HepG2 (cell line): Measurements from ENCODE around the gene ZFP1. TPM values are rescaled to one million over a fixed set of nuclear protein-coding genes. Genes with fewer than 3 reads are reported as not detected.

Experiments
- ATF3 ChIP-seq: sonication (generic); formaldehyde crosslinking; IDR thresholded peaks from 2 replicates; pipeline ENCODE4 v1.4.0; 2020; ENCODE audit warnings: missing genetic modification reagents
- CEBPZ ChIP-seq: IDR thresholded peaks from 2 replicates; pipeline ENCODE4 v1.6.1; 2012; ENCODE audit warnings: low read length, improper control_type of control experiment
- GABPA ChIP-seq, 2 experiments: IDR thresholded peaks; 2 replicates each; pipeline ENCODE4 v1.6.1; 2011 to 2016; ENCODE audit warnings: low read depth in 2 of 2, low read length in 1 of 2, missing biosample characterization in 1 of 2, missing genetic modification characterization in 1 of 2
- GZF1 ChIP-seq: sonication (generic); formaldehyde crosslinking; IDR thresholded peaks from 2 replicates; pipeline ENCODE4 v1.5.1; 2020; ENCODE audit warnings: mild to moderate bottlenecking, missing genetic modification reagents
- HHEX ChIP-seq: IDR thresholded peaks from 2 replicates; pipeline ENCODE4 v1.6.1; 2016; ENCODE audit warnings: control low read depth
- IKZF4 ChIP-seq: sonication (generic); formaldehyde crosslinking; IDR thresholded peaks from 2 replicates; pipeline ENCODE4 v1.5.1; 2020; ENCODE audit warnings: borderline replicate concordance, mild to moderate bottlenecking, low read depth, missing genetic modification reagents; ENCODE audit errors: not compliant biosample characterization
- JUND ChIP-seq: sonication (generic); formaldehyde crosslinking; IDR thresholded peaks from 2 replicates; pipeline ENCODE4 v1.8.0; 2022; ENCODE audit warnings: mild to moderate bottlenecking, missing genetic modification reagents
- KLF15 ChIP-seq: sonication (generic); formaldehyde crosslinking; IDR thresholded peaks from 2 replicates; pipeline ENCODE4 v1.8.1; 2023; ENCODE audit warnings: borderline replicate concordance, mild to moderate bottlenecking, inconsistent platforms, missing genetic modification reagents, mixed read lengths
- KMT2B ChIP-seq: IDR thresholded peaks from 2 replicates; pipeline ENCODE4 v1.6.1; 2016; ENCODE audit warnings: missing genetic modification reagents, missing compliant biosample characterization
- MAF1 ChIP-seq: sonication (generic); formaldehyde crosslinking; IDR thresholded peaks from 2 replicates; pipeline ENCODE4 v1.5.0; 2020; ENCODE audit warnings: missing genetic modification reagents, borderline replicate concordance
- NFATC3 ChIP-seq: sonication (generic); formaldehyde crosslinking; IDR thresholded peaks from 2 replicates; pipeline ENCODE4 v1.5.1; 2020; ENCODE audit warnings: mild to moderate bottlenecking, missing genetic modification reagents
- NFIC ChIP-seq: IDR thresholded peaks from 2 replicates; pipeline ENCODE4 v1.6.1; 2012; ENCODE audit warnings: mild to moderate bottlenecking, low read length, inconsistent platforms
- NKX3-1 ChIP-seq: sonication (generic); formaldehyde crosslinking; IDR thresholded peaks from 2 replicates; pipeline ENCODE4 v1.5.0; 2020; ENCODE audit warnings: missing genetic modification reagents
- RCOR2 ChIP-seq: IDR thresholded peaks from 2 replicates; pipeline ENCODE4 v1.6.1; 2016; ENCODE audit warnings: missing biosample characterization, missing genetic modification reagents
- REL ChIP-seq: sonication (generic); formaldehyde crosslinking; conservative IDR thresholded peaks from 2 replicates; pipeline ENCODE4 v1.8.0; 2022; ENCODE audit warnings: mild to moderate bottlenecking, missing genetic modification reagents, moderate library complexity
- SUZ12 ChIP-seq: fragments of 150-350 bp; IDR thresholded peaks from 2 replicates; pipeline ENCODE4 v1.6.1; 2014; ENCODE audit warnings: low read depth, low read length
- TMF1 ChIP-seq: sonication (generic); formaldehyde crosslinking; IDR thresholded peaks from 2 replicates; pipeline ENCODE4 v1.8.1; 2022; ENCODE audit warnings: low read depth, missing genetic modification reagents
- ZFP36L2 ChIP-seq: sonication (generic); formaldehyde crosslinking; IDR thresholded peaks from 2 replicates; pipeline ENCODE4 v1.4.0; 2020; ENCODE audit warnings: missing genetic modification reagents
- ZFP91 ChIP-seq: sonication (generic); formaldehyde crosslinking; IDR thresholded peaks from 2 replicates; pipeline ENCODE4 v1.9.0; 2022; ENCODE audit warnings: missing genetic modification reagents, mild to moderate bottlenecking, borderline replicate concordance
- ZMYM2 ChIP-seq: sonication (generic); formaldehyde crosslinking; IDR thresholded peaks from 2 replicates; pipeline ENCODE4 v1.8.0; 2022; ENCODE audit warnings: mild to moderate bottlenecking, missing genetic modification reagents
- ZNF362 ChIP-seq: sonication (generic); formaldehyde crosslinking; IDR thresholded peaks from 2 replicates; pipeline ENCODE4 v1.4.0; 2020; ENCODE audit warnings: missing genetic modification reagents, mild to moderate bottlenecking, borderline replicate concordance
- ZNF446 ChIP-seq: sonication (generic); formaldehyde crosslinking; IDR thresholded peaks from 2 replicates; pipeline ENCODE4 v1.5.0; 2020; ENCODE audit warnings: mild to moderate bottlenecking, missing genetic modification reagents
- ZNF580 ChIP-seq: IDR thresholded peaks from 2 replicates; pipeline ENCODE4 v1.6.1; 2016; ENCODE audit warnings: low read depth, borderline replicate concordance
- ZNF589 ChIP-seq: sonication (generic); formaldehyde crosslinking; conservative IDR thresholded peaks from 2 replicates; pipeline ENCODE4 v1.8.0; 2022; ENCODE audit warnings: mild to moderate bottlenecking, moderate library complexity, missing genetic modification reagents
- ZNF891 ChIP-seq: sonication (generic); formaldehyde crosslinking; IDR thresholded peaks from 2 replicates; pipeline ENCODE4 v1.5.0; 2020; ENCODE audit warnings: mild to moderate bottlenecking, missing genetic modification reagents
- ZZZ3 ChIP-seq: sonication (generic); formaldehyde crosslinking; IDR thresholded peaks from 2 replicates; pipeline ENCODE4 v1.4.0; 2020; ENCODE audit warnings: missing genetic modification reagents, mild to moderate bottlenecking, borderline replicate concordance
- polyA plus RNA-seq, 8 experiments: library from polyadenylated mRNA; depleted of rRNA in 3 of 8; stranded (reverse) in 7 of 8; unstranded in 1 of 8; fragments of >200 nt; fragmentation: Illumina TruSeq in 4 of 8; extraction: Trizol in 4 of 8; gene quantifications; 2 replicates each; pipeline versions ENCODE4 v1.2.1 to v1.2.3, GENCODE V29; 2011 to 2016; ENCODE audit warnings: low read depth in 4 of 8, missing spikeins in 1 of 8, mixed read lengths in 1 of 8; ENCODE audit not compliant: insufficient read depth in 1 of 8
- total RNA-seq, 5 experiments: library from RNA; depleted of rRNA; stranded (reverse); fragments of >200 nt; fragmentation: Illumina TruSeq; extraction: Trizol; gene quantifications; 2 replicates each; pipeline ENCODE4 v1.2.3, GENCODE V29; 2016; ENCODE audit warnings: low read depth in 1 of 5

ZFP1 gene
- total and polyA plus RNA-seq, 2 of the 13 experiments (the other 11 are each of a cell fraction or from before 2014, with no cell fraction given) = 8.3 to 14.0 TPM

- TF ChIP-seq ZFP36L2 (CRISPR knock-in tag) (no peak), NFIC (peak; percentile 34; the same call in 1 of the 2 replicates), ZNF891 (CRISPR knock-in tag) (no peak), ZNF589 (CRISPR knock-in tag) (no peak), KMT2B (CRISPR knock-in tag) (no peak), GZF1 (CRISPR knock-in tag) (no peak), MAF1 (no peak), GABPA (IDR thresholded peaks at IDR 0.05; ENCODE audit: low read depth, low read length) (no peak), GABPA (CRISPR knock-in tag; IDR thresholded peaks at IDR 0.05; ENCODE audit: low read depth) (peak; percentile 47), NFATC3 (no peak), NKX3-1 (CRISPR knock-in tag) (no peak), SUZ12 (no peak), ZZZ3 (no peak), REL (no peak), ATF3 (CRISPR knock-in tag) (no peak), IKZF4 (no peak), ZFP91 (no peak), ZMYM2 (CRISPR knock-in tag) (no peak), JUND (CRISPR knock-in tag) (no peak), RCOR2 (no peak), ZNF446 (no peak), HHEX (CRISPR knock-in tag) (no peak), ZNF362 (peak; percentile 86), TMF1 (CRISPR knock-in tag) (no peak), ZNF580 (CRISPR knock-in tag) (no peak), CEBPZ (no peak), KLF15 (CRISPR knock-in tag) (no peak)
Measured at GRCh38 chr16:75118943-75119539, 29.3 kb upstream of the ZFP1 start (continued).
